HG03045 (cell line): ENCODE results near the gene PEX12.
"Not testable (repeated sequence)": the region's sequence is repeated elsewhere in the genome, so short reads cannot be mapped to it uniquely, and the experiment has no call there.

Source experiments
- ATAC-seq: cut with Tn5 transposase; IDR thresholded peaks from one replicate; pipeline ENCODE4 v1.9.1; 2021; ENCODE audit warnings: mild to moderate bottlenecking, moderate library complexity; ENCODE audit not compliant: unreplicated experiment

Gene PEX12

GRCh38 chr17:35578197-35578928 is at the start of gene PEX12:
Gene PEX12, minus strand, starts transcription at chr17:35578571. Its CDS starts 550 bp downstream, at chr17:35578021.
- ATAC-seq: peak; percentile 87

- ATAC-seq: no peak
Measured at GRCh38 chr17:35627417-35627816, 49.0 kb upstream of the PEX12 start.

GRCh38 chr17:35621768-35622167 is 43.4 kb upstream of the PEX12 start:
- ATAC-seq: no peak

GRCh38 chr17:35618628-35619027 is 40.3 kb upstream of the PEX12 start:
- no peak for ATAC-seq

GRCh38 chr17:35617505-35617904 is 39.1 kb upstream of the PEX12 start:
- ATAC-seq: no peak

- ATAC-seq: no peak
Measured at GRCh38 chr17:35616536-35616935, 38.2 kb upstream of the PEX12 start.

GRCh38 chr17:35614810-35615209 is 36.4 kb upstream of the PEX12 start:
- no peak for ATAC-seq

GRCh38 chr17:35612924-35613521 is 34.7 kb upstream of the PEX12 start:
- ATAC-seq: no peak

GRCh38 chr17:35610746-35611145 is 32.4 kb upstream of the PEX12 start:
- not testable (repeated sequence) for ATAC-seq

- no peak for ATAC-seq
Measured at GRCh38 chr17:35609831-35610230, 31.5 kb upstream of the PEX12 start.

GRCh38 chr17:35607239-35607847 is 29.0 kb upstream of the PEX12 start:
- ATAC-seq: no peak

- no peak for ATAC-seq
Measured at GRCh38 chr17:35605678-35606077, 27.3 kb upstream of the PEX12 start.

- no peak for ATAC-seq
Measured at GRCh38 chr17:35603674-35604073, 25.3 kb upstream of the PEX12 start.

- ATAC-seq: no peak
Measured at GRCh38 chr17:35597604-35598003, 19.2 kb upstream of the PEX12 start.

GRCh38 chr17:35596530-35597233 is 18.3 kb upstream of the PEX12 start:
- ATAC-seq: no peak

- ATAC-seq: no peak
Measured at GRCh38 chr17:35596072-35596471, 17.7 kb upstream of the PEX12 start.

GRCh38 chr17:35588196-35588920 is 10.0 kb upstream of the PEX12 start:
- no peak for ATAC-seq

- ATAC-seq: peak; percentile 81
Measured at GRCh38 chr17:35587074-35587961, 8.9 kb upstream of the PEX12 start, which contains the start of gene AP2B1. Gene AP2B1, plus strand, starts transcription at chr17:35587322. Its CDS starts 6,709 bp downstream, at chr17:35594031.

GRCh38 chr17:35586569-35587073 is 8.2 kb upstream of the PEX12 start:
- peak; percentile 13 for ATAC-seq

GRCh38 chr17:35584061-35584460 is 5.7 kb upstream of the PEX12 start:
- ATAC-seq: no peak
